22Rv1 (cell line): ENCODE results near the gene PCP2.

Experiments used
- CTCF ChIP-seq: fragments of 450-650 bp; IDR thresholded peaks from 2 replicates; pipeline ENCODE4 v1.5.1; 2017; ENCODE audit warnings: mild to moderate bottlenecking
- ZFX ChIP-seq: fragments of 450-650 bp; IDR thresholded peaks from 2 replicates; pipeline ENCODE4 v1.6.1; 2017; ENCODE audit warnings: antibody characterized with exemption, borderline replicate concordance

DNA sequence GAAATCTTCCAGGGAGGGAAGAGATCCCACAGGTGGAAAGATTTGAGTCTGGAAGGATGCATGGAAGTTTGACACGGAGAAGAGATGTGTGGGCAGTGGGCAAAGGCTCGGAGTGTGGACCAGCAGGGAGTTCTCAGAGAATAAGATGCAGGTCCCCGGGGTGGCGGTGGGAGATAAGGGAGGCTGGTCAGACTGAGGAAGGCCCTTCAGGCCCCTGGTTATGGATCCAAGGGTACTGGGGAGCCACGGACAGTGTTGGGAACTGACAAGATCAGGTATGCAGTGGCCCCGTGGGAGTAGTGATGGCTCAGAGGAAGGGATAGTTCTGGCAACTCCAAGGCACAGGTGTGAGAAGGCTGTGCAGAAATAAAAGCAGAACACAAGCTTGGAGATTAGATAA is 35.3 kb downstream of the PCP2 start:
- no peak for TF ChIP-seq CTCF
- TF ChIP-seq ZFX: no peak
